MM.1S (cell line): ENCODE results near the gene TMEM270.

ENCODE experiments used
- CTCF ChIP-seq: fragments of 300-600 bp; sonication (generic); IDR thresholded peaks from 2 replicates; pipeline ENCODE4 v1.5.1; 2016; ENCODE audit warnings: antibody characterized with exemption, low read length, mixed read lengths
- EZH2 ChIP-seq: fragments of 300-600 bp; sonication (generic); optimal IDR thresholded peaks from 2 replicates; pipeline ENCODE3; 2017; ENCODE audit warnings: low read depth, mild to moderate bottlenecking, antibody characterized with exemption, low read length, mixed read lengths

GRCh38 chr7:73896454-73896853 lies 35.5 kb downstream of the TMEM270 start:
- TF ChIP-seq CTCF = no peak
- TF ChIP-seq EZH2 = no peak
